H9 (cell line): ENCODE results near the gene DIAPH3. TPM values are rescaled to one million over a fixed set of nuclear protein-coding genes. Genes with fewer than 3 reads are reported as not detected.

ENCODE experiments used
- DNase-seq: peaks from one replicate; pipeline ENCODE4 v3.0.0-alpha.2; 2017
- H2AFZ ChIP-seq: one replicate; pipeline ENCODE4 v1.6.1; 2013; ENCODE audit warnings: mild to moderate bottlenecking, low read length, control low read depth, moderate library complexity
- H2AK5ac ChIP-seq: 2 replicates; pipeline ENCODE4 v1.6.1; 2013; ENCODE audit warnings: low read length, control low read depth, mixed read lengths; ENCODE audit not compliant: insufficient read length
- H2BK120ac ChIP-seq: one replicate; pipeline ENCODE4 v1.6.1; 2013; ENCODE audit warnings: low read depth, mild to moderate bottlenecking, low read length, control low read depth, inconsistent platforms; ENCODE audit not compliant: poor library complexity, severe bottlenecking
- H2BK12ac ChIP-seq: 2 replicates; pipeline ENCODE4 v1.6.1; 2013; ENCODE audit warnings: low read length, control low read depth, mixed read lengths, low read depth; ENCODE audit not compliant: insufficient read length
- H2BK15ac ChIP-seq: 2 replicates; pipeline ENCODE4 v1.6.1; 2013; ENCODE audit warnings: low read depth, low read length, control low read depth
- H2BK20ac ChIP-seq: one replicate; pipeline ENCODE4 v1.6.1; 2013; ENCODE audit warnings: low read depth, mild to moderate bottlenecking, low read length, control low read depth, inconsistent platforms; ENCODE audit not compliant: poor library complexity, severe bottlenecking
- H2BK5ac ChIP-seq: 2 replicates; pipeline ENCODE4 v1.6.1; 2013; ENCODE audit warnings: low read length, control low read depth, mixed read lengths; ENCODE audit not compliant: insufficient read length
- H3K14ac ChIP-seq: 2 replicates; pipeline ENCODE4 v1.6.1; 2013; ENCODE audit warnings: low read length, control low read depth; ENCODE audit not compliant: insufficient read depth
- H3K18ac ChIP-seq: 2 replicates; pipeline ENCODE4 v1.6.1; 2013; ENCODE audit warnings: low read depth, mild to moderate bottlenecking, mixed read lengths, low read length, control low read depth; ENCODE audit not compliant: insufficient read length
- H3K23ac ChIP-seq: 2 replicates; pipeline ENCODE4 v1.6.1; 2013; ENCODE audit warnings: low read length, control low read depth, mixed read lengths, low read depth; ENCODE audit not compliant: insufficient read length
- H3K23me2 ChIP-seq: 2 replicates; pipeline ENCODE4 v1.6.1; 2013; ENCODE audit warnings: low read depth, mild to moderate bottlenecking, mixed read lengths, low read length, control low read depth; ENCODE audit not compliant: insufficient read length, poor library complexity, severe bottlenecking
- H3K27ac ChIP-seq: 2 replicates; pipeline ENCODE4 v1.5.1; 2013; ENCODE audit warnings: low read length, control low read depth, mixed read lengths, low read depth; ENCODE audit not compliant: insufficient read length
- H3K27me3 ChIP-seq: 2 replicates; pipeline ENCODE4 v1.6.1; 2013; ENCODE audit warnings: low read length, control low read depth, inconsistent platforms; ENCODE audit not compliant: insufficient read depth
- H3K4ac ChIP-seq: 2 replicates; pipeline ENCODE4 v1.6.1; 2013; ENCODE audit warnings: low read depth, mild to moderate bottlenecking, control low read depth, inconsistent platforms, low read length, moderate library complexity
- H3K4me1 ChIP-seq: 2 replicates; pipeline ENCODE4 v1.6.1; 2013; ENCODE audit warnings: low read length, control low read depth, inconsistent platforms; ENCODE audit not compliant: insufficient read depth
- H3K4me2 ChIP-seq: 2 replicates; pipeline ENCODE4 v1.6.1; 2013; ENCODE audit warnings: low read length, control low read depth, mixed read lengths; ENCODE audit not compliant: insufficient read length, insufficient read depth
- H3K56ac ChIP-seq: 2 replicates; pipeline ENCODE4 v1.6.1; 2013; ENCODE audit warnings: low read depth, mild to moderate bottlenecking, mixed read lengths, low read length, control low read depth; ENCODE audit not compliant: insufficient read length
- H3K79me1 ChIP-seq: 2 replicates; pipeline ENCODE4 v1.6.1; 2013; ENCODE audit warnings: low read depth, mild to moderate bottlenecking, moderate library complexity, low read length, control low read depth, inconsistent platforms; ENCODE audit not compliant: insufficient read depth, poor library complexity, severe bottlenecking
- H3K79me2 ChIP-seq: 2 replicates; pipeline ENCODE4 v1.6.1; 2013; ENCODE audit warnings: low read length, control low read depth, inconsistent platforms; ENCODE audit not compliant: insufficient read depth
- H3K9ac ChIP-seq: 2 replicates; pipeline ENCODE4 v1.6.1; 2013; ENCODE audit warnings: low read length, control low read depth, mixed read lengths; ENCODE audit not compliant: insufficient read length; ENCODE audit errors: extremely low read depth
- H3K9me3 ChIP-seq: one replicate; pipeline ENCODE4 v1.6.1; 2013; ENCODE audit warnings: low read depth, low read length, inconsistent platforms; ENCODE audit not compliant: control insufficient read depth
- H3T11ph ChIP-seq: one replicate; pipeline ENCODE4 v1.6.1; 2013; ENCODE audit warnings: mild to moderate bottlenecking, low read length, control low read depth, inconsistent platforms
- H4K20me1 ChIP-seq: one replicate; pipeline ENCODE4 v1.6.1; 2013; ENCODE audit not compliant: control insufficient read depth, insufficient read length, insufficient read depth
- H4K5ac ChIP-seq: 2 replicates; pipeline ENCODE4 v1.6.1; 2013; ENCODE audit warnings: low read depth, mild to moderate bottlenecking, mixed read lengths, low read length, control low read depth; ENCODE audit not compliant: insufficient read length
- H4K8ac ChIP-seq: replicated peaks from 2 replicates; pipeline ENCODE4 v1.6.1; 2013; ENCODE audit warnings: low read length, control low read depth, mixed read lengths, low read depth; ENCODE audit not compliant: insufficient read length
- H4K91ac ChIP-seq: 2 replicates; pipeline ENCODE4 v1.6.1; 2013; ENCODE audit warnings: low read depth, mild to moderate bottlenecking, moderate library complexity, mixed read lengths, low read length, control low read depth; ENCODE audit not compliant: insufficient read length
- H3K27ac Mint-ChIP-seq, 3 experiments: 2 replicates in 2 of 3; 3 replicates in 1 of 3; pipeline ENCODE4 v1.8.0; 2020 to 2021; ENCODE audit warnings: mixed read lengths in 3 of 3, mild to moderate bottlenecking in 1 of 3, moderate library complexity in 1 of 3
- H3K27me3 Mint-ChIP-seq: 2 replicates; pipeline ENCODE4 v1.8.0; 2021; ENCODE audit warnings: low read depth, mild to moderate bottlenecking, moderate library complexity, mixed read lengths
- H3K36me3 Mint-ChIP-seq, 3 experiments: 2 replicates in 2 of 3; 3 replicates in 1 of 3; pipeline ENCODE4 v1.8.0; 2020 to 2021; ENCODE audit warnings: low read depth in 3 of 3, mixed read lengths in 3 of 3; ENCODE audit not compliant: insufficient read depth in 1 of 3
- H3K4me1 Mint-ChIP-seq, 2 experiments: 2 replicates each; pipeline ENCODE4 v1.8.0; 2020; ENCODE audit warnings: mixed read lengths in 2 of 2
- H3K4me3 Mint-ChIP-seq, 2 experiments: 2 replicates in 1 of 2; 3 replicates in 1 of 2; pipeline ENCODE4 v1.8.0; 2020 to 2021; ENCODE audit warnings: mild to moderate bottlenecking in 2 of 2, mixed read lengths in 2 of 2, moderate library complexity in 1 of 2
- H3K9me3 Mint-ChIP-seq, 2 experiments: 2 replicates in 1 of 2; 3 replicates in 1 of 2; pipeline ENCODE4 v1.8.0; 2020; ENCODE audit warnings: mild to moderate bottlenecking in 2 of 2, mixed read lengths in 2 of 2, moderate library complexity in 1 of 2
- WGBS: extraction: QIAGEN DNeasy Blood & Tissue Kit; methylation state at CpG from one replicate; pipeline ENCODE4 v1.1.7; 2013; ENCODE audit warnings: missing lambda C conversion rate, low lambda C conversion rate, mixed read lengths; ENCODE audit not compliant: insufficient read length; ENCODE audit errors: extremely low coverage; 5-methylcytosine and 5-hydroxymethylcytosine counted together
- total RNA-seq: library from RNA; stranded (reverse); gene quantifications from 2 replicates; pipeline ENCODE4 v1.2.1, GENCODE V29; 2021
- TF ChIP-seq, protein P1 (sequence below): fragments of 200-600 bp; sonication (generic); conservative IDR thresholded peaks from 3 replicates; pipeline ENCODE4 v1.8.0; 2021; ENCODE audit warnings: antibody characterized with exemption, mild to moderate bottlenecking

DIAPH3 gene
- total RNA-seq, 1 experiment from 2014 or later = 23.1 TPM

DNA sequence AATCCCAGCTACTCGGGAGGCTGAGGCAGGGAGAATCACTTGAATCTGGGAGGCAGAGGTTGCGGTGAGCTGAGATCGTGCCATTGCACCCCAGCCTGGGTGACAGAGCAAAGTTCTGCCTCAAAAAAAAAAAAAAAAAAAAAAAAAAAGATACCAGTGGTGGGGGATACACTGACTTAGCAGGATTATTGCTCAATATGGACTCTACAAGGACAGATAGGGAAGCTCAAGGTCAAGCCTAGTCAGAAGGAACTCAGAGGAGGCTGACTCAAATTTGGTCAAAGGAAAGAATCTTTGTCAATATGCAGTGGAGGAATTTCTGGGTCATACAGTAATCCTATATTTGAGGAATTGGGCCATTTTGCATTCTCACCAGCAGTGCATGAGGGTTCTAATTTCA is 6.7 kb upstream of the DIAPH3 start:
- no CpG with 5 or more reads among the region's 3 CpGs for WGBS
- Histone ChIP-seq H2AK5ac (no peak overlapping the region), H3K9me3 (no peaks in the 10 kb centered on the region), H2AFZ (no peak overlapping the region), H2BK20ac (no peak overlapping the region), H2BK12ac (no peak overlapping the region), H2BK5ac (no peak overlapping the region), H4K8ac (no peak overlapping the region), H3T11ph (no peak overlapping the region), H4K5ac (no peak overlapping the region), H3K9ac (no peak overlapping the region), H3K23me2 (no peaks in the 10 kb centered on the region), H4K91ac (no peak overlapping the region), H3K27ac (no peak overlapping the region), H3K79me1 (no peaks in the 10 kb centered on the region), H2BK120ac (no peak overlapping the region), H4K20me1 (no peaks in the 10 kb centered on the region), H3K14ac (no peak overlapping the region), H3K79me2 (no peaks in the 10 kb centered on the region), H3K23ac (no peak overlapping the region), H3K56ac (no peak overlapping the region), H3K4ac (no peak overlapping the region), H3K4me1 (peaks cover 2% of the 10 kb centered on the region; the same call in 1 of the 2 replicates), H3K4me2 (no peak overlapping the region), H3K27me3 (no peaks in the 10 kb centered on the region), H3K18ac (no peak overlapping the region), H2BK15ac (no peak overlapping the region)
- peaks cover 6 to 11% of the 10 kb centered on the region in 2 experiments for H3K4me1 Mint-ChIP-seq
- no peak overlapping the region for H3K4me3 Mint-ChIP-seq
- no peaks in the 10 kb centered on the region for H3K27me3 Mint-ChIP-seq
- H3K36me3 Mint-ChIP-seq = no peaks in the 10 kb centered on the region
- H3K9me3 Mint-ChIP-seq = no peaks in the 10 kb centered on the region
- DNase-seq = no peak
- TF ChIP-seq, protein P1, sequence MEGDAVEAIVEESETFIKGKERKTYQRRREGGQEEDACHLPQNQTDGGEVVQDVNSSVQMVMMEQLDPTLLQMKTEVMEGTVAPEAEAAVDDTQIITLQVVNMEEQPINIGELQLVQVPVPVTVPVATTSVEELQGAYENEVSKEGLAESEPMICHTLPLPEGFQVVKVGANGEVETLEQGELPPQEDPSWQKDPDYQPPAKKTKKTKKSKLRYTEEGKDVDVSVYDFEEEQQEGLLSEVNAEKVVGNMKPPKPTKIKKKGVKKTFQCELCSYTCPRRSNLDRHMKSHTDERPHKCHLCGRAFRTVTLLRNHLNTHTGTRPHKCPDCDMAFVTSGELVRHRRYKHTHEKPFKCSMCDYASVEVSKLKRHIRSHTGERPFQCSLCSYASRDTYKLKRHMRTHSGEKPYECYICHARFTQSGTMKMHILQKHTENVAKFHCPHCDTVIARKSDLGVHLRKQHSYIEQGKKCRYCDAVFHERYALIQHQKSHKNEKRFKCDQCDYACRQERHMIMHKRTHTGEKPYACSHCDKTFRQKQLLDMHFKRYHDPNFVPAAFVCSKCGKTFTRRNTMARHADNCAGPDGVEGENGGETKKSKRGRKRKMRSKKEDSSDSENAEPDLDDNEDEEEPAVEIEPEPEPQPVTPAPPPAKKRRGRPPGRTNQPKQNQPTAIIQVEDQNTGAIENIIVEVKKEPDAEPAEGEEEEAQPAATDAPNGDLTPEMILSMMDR = no peak
- no peak overlapping the region for H3K27ac Mint-ChIP-seq
